ENCODE results near the gene TENT5C.

TENT5C gene

GRCh38 chr1:117638759-117639158, 32.9 kb downstream of the TENT5C start:
- Histone ChIP-seq H3K9me3 (ENCODE audit: control insufficient read depth, insufficient read depth, low read depth, low read length) (no peaks in the 10 kb centered on the region), H3K27ac (ENCODE audit: low read depth, low read length) (no peak overlapping the region), H3K9ac (ENCODE audit: low read length) (no peak overlapping the region), H3K4me3 (ENCODE audit: low read depth, low read length) (no peak overlapping the region), H3K27me3 (ENCODE audit: control insufficient read depth, insufficient read depth, low read length) (no peaks in the 10 kb centered on the region), H3K4me1 (ENCODE audit: control insufficient read depth, insufficient read depth, low read length) (no peaks in the 10 kb centered on the region), H3K36me3 (ENCODE audit: control insufficient read depth, insufficient read depth, low read length) (no peaks in the 10 kb centered on the region)

GRCh38 chr1:117639741-117640140, 33.9 kb downstream of the TENT5C start:
- Histone ChIP-seq H3K27me3 (ENCODE audit: control insufficient read depth, insufficient read depth, low read length) (no peaks in the 10 kb centered on the region), H3K27ac (ENCODE audit: low read depth, low read length) (no peak overlapping the region), H3K36me3 (ENCODE audit: control insufficient read depth, insufficient read depth, low read length) (no peaks in the 10 kb centered on the region), H3K9me3 (ENCODE audit: control insufficient read depth, insufficient read depth, low read depth, low read length) (no peaks in the 10 kb centered on the region), H3K4me3 (ENCODE audit: low read depth, low read length) (no peak overlapping the region), H3K4me1 (ENCODE audit: control insufficient read depth, insufficient read depth, low read length) (no peaks in the 10 kb centered on the region), H3K9ac (ENCODE audit: low read length) (no peak overlapping the region)

- Histone ChIP-seq H3K36me3 (ENCODE audit: control insufficient read depth, insufficient read depth, low read length) (no peaks in the 10 kb centered on the region), H3K27me3 (ENCODE audit: control insufficient read depth, insufficient read depth, low read length) (no peaks in the 10 kb centered on the region), H3K4me3 (ENCODE audit: low read depth, low read length) (no peak overlapping the region), H3K27ac (ENCODE audit: low read depth, low read length) (no peak overlapping the region), H3K4me1 (ENCODE audit: control insufficient read depth, insufficient read depth, low read length) (no peaks in the 10 kb centered on the region), H3K9me3 (ENCODE audit: control insufficient read depth, insufficient read depth, low read depth, low read length) (no peaks in the 10 kb centered on the region), H3K9ac (ENCODE audit: low read length) (no peak overlapping the region)
Observed at GRCh38 chr1:117641536-117641935, 35.7 kb downstream of the TENT5C start.

- Histone ChIP-seq H3K36me3 (ENCODE audit: control insufficient read depth, insufficient read depth, low read length) (no peaks in the 10 kb centered on the region), H3K4me1 (ENCODE audit: control insufficient read depth, insufficient read depth, low read length) (no peaks in the 10 kb centered on the region), H3K4me3 (ENCODE audit: low read depth, low read length) (no peak overlapping the region), H3K27ac (ENCODE audit: low read depth, low read length) (no peak overlapping the region), H3K27me3 (ENCODE audit: control insufficient read depth, insufficient read depth, low read length) (no peaks in the 10 kb centered on the region), H3K9me3 (ENCODE audit: control insufficient read depth, insufficient read depth, low read depth, low read length) (no peaks in the 10 kb centered on the region), H3K9ac (ENCODE audit: low read length) (no peak overlapping the region)
Observed at GRCh38 chr1:117642963-117643362, 37.1 kb downstream of the TENT5C start.

GRCh38 chr1:117643601-117644000, 37.8 kb downstream of the TENT5C start:
- Histone ChIP-seq H3K4me1 (ENCODE audit: control insufficient read depth, insufficient read depth, low read length) (no peaks in the 10 kb centered on the region), H3K4me3 (ENCODE audit: low read depth, low read length) (no peak overlapping the region), H3K9me3 (ENCODE audit: control insufficient read depth, insufficient read depth, low read depth, low read length) (no peaks in the 10 kb centered on the region), H3K9ac (ENCODE audit: low read length) (no peak overlapping the region), H3K27ac (ENCODE audit: low read depth, low read length) (no peak overlapping the region), H3K36me3 (ENCODE audit: control insufficient read depth, insufficient read depth, low read length) (no peaks in the 10 kb centered on the region), H3K27me3 (ENCODE audit: control insufficient read depth, insufficient read depth, low read length) (no peaks in the 10 kb centered on the region)

GRCh38 chr1:117644696-117645311, 39.0 kb downstream of the TENT5C start:
- H3K27ac ChIP-seq (ENCODE audit: low read depth, low read length): no peak overlapping the region
- H3K4me1 ChIP-seq (ENCODE audit: control insufficient read depth, insufficient read depth, low read length): no peaks in the 10 kb centered on the region
- no peaks in the 10 kb centered on the region for H3K9me3 ChIP-seq (ENCODE audit: control insufficient read depth, insufficient read depth, low read depth, low read length)
- H3K4me3 ChIP-seq (ENCODE audit: low read depth, low read length): no peak overlapping the region
- no peaks in the 10 kb centered on the region for H3K36me3 ChIP-seq (ENCODE audit: control insufficient read depth, insufficient read depth, low read length)
- no peak overlapping the region for H3K9ac ChIP-seq (ENCODE audit: low read length)
- H3K27me3 ChIP-seq (ENCODE audit: control insufficient read depth, insufficient read depth, low read length): no peaks in the 10 kb centered on the region

- no peaks in the 10 kb centered on the region for H3K36me3 ChIP-seq (ENCODE audit: control insufficient read depth, insufficient read depth, low read length)
- no peaks in the 10 kb centered on the region for H3K4me1 ChIP-seq (ENCODE audit: control insufficient read depth, insufficient read depth, low read length)
- H3K27me3 ChIP-seq (ENCODE audit: control insufficient read depth, insufficient read depth, low read length): no peaks in the 10 kb centered on the region
- no peaks in the 10 kb centered on the region for H3K9me3 ChIP-seq (ENCODE audit: control insufficient read depth, insufficient read depth, low read depth, low read length)
- H3K4me3 ChIP-seq (ENCODE audit: low read depth, low read length): no peak overlapping the region
- H3K9ac ChIP-seq (ENCODE audit: low read length): no peak overlapping the region
- H3K27ac ChIP-seq (ENCODE audit: low read depth, low read length): no peak overlapping the region
Observed at GRCh38 chr1:117645343-117645742, 39.5 kb downstream of the TENT5C start.

GRCh38 chr1:117646007-117646811, 40.4 kb downstream of the TENT5C start:
- Histone ChIP-seq H3K27me3 (ENCODE audit: control insufficient read depth, insufficient read depth, low read length) (no peaks in the 10 kb centered on the region), H3K27ac (ENCODE audit: low read depth, low read length) (no peak overlapping the region), H3K9ac (ENCODE audit: low read length) (no peak overlapping the region), H3K9me3 (ENCODE audit: control insufficient read depth, insufficient read depth, low read depth, low read length) (no peaks in the 10 kb centered on the region), H3K4me3 (ENCODE audit: low read depth, low read length) (no peak overlapping the region), H3K4me1 (ENCODE audit: control insufficient read depth, insufficient read depth, low read length) (peaks cover 5% of the 10 kb centered on the region; the same call in 1 of the 2 replicates), H3K36me3 (ENCODE audit: control insufficient read depth, insufficient read depth, low read length) (no peaks in the 10 kb centered on the region)

- H3K9me3 ChIP-seq (ENCODE audit: control insufficient read depth, insufficient read depth, low read depth, low read length): no peaks in the 10 kb centered on the region
- no peaks in the 10 kb centered on the region for H3K27me3 ChIP-seq (ENCODE audit: control insufficient read depth, insufficient read depth, low read length)
- H3K4me1 ChIP-seq (ENCODE audit: control insufficient read depth, insufficient read depth, low read length): peaks cover 5% of the 10 kb centered on the region; the same call in 1 of the 2 replicates
- H3K36me3 ChIP-seq (ENCODE audit: control insufficient read depth, insufficient read depth, low read length): no peaks in the 10 kb centered on the region
- H3K9ac ChIP-seq (ENCODE audit: low read length): no peak overlapping the region
- no peak overlapping the region for H3K27ac ChIP-seq (ENCODE audit: low read depth, low read length)
- no peak overlapping the region for H3K4me3 ChIP-seq (ENCODE audit: low read depth, low read length)
Observed at GRCh38 chr1:117646956-117647355, 41.1 kb downstream of the TENT5C start.

- no peaks in the 10 kb centered on the region for H3K9me3 ChIP-seq (ENCODE audit: control insufficient read depth, insufficient read depth, low read depth, low read length)
- no peaks in the 10 kb centered on the region for H3K36me3 ChIP-seq (ENCODE audit: control insufficient read depth, insufficient read depth, low read length)
- H3K9ac ChIP-seq (ENCODE audit: low read length): no peak overlapping the region
- no peaks in the 10 kb centered on the region for H3K27me3 ChIP-seq (ENCODE audit: control insufficient read depth, insufficient read depth, low read length)
- peaks cover 5% of the 10 kb centered on the region; the same call in 1 of the 2 replicates for H3K4me1 ChIP-seq (ENCODE audit: control insufficient read depth, insufficient read depth, low read length)
- H3K4me3 ChIP-seq (ENCODE audit: low read depth, low read length): no peak overlapping the region
- H3K27ac ChIP-seq (ENCODE audit: low read depth, low read length): no peak overlapping the region
Observed at GRCh38 chr1:117648015-117648414, 42.2 kb downstream of the TENT5C start.

GRCh38 chr1:117650840-117651568, 45.2 kb downstream of the TENT5C start:
- Histone ChIP-seq H3K4me3 (ENCODE audit: low read depth, low read length) (no peak overlapping the region), H3K4me1 (ENCODE audit: control insufficient read depth, insufficient read depth, low read length) (peaks cover 7% of the 10 kb centered on the region), H3K27ac (ENCODE audit: low read depth, low read length) (no peak overlapping the region), H3K27me3 (ENCODE audit: control insufficient read depth, insufficient read depth, low read length) (no peaks in the 10 kb centered on the region), H3K9ac (ENCODE audit: low read length) (no peak overlapping the region), H3K9me3 (ENCODE audit: control insufficient read depth, insufficient read depth, low read depth, low read length) (no peaks in the 10 kb centered on the region), H3K36me3 (ENCODE audit: control insufficient read depth, insufficient read depth, low read length) (no peaks in the 10 kb centered on the region)
